Spleen (tissue), 13 donors: Measurements from ENCODE around the gene ZNF136. TPM values are rescaled to one million over a fixed set of nuclear protein-coding genes. Genes with fewer than 3 reads are reported as not detected.

Experiments used
- DNase-seq: peaks from one replicate; pipeline ENCODE4 v3.0.0-alpha.2; 2020
- H3K27ac ChIP-seq, 8 donors: fragments of 200-600 bp; sonication (generic) in 7 of 8; 1 replicate in 4 of 8; 2 replicates in 4 of 8; pipeline versions ENCODE4 v1.5.0 to v1.8.0; 2016 to 2021; ENCODE audit warnings: inconsistent platforms in 4 of 8, mild to moderate bottlenecking in 4 of 8, moderate library complexity in 1 of 8
- H3K27me3 ChIP-seq, 7 donors: fragments of 200-600 bp; sonication (generic) in 6 of 7; replicated peaks in 1 of 7; 1 replicate in 4 of 7; 2 replicates in 3 of 7; pipeline versions ENCODE4 v1.5.0 to v1.8.0; 2016 to 2021; ENCODE audit warnings: inconsistent platforms in 3 of 7, mild to moderate bottlenecking in 1 of 7
- H3K36me3 ChIP-seq, 6 donors: fragments of 200-600 bp; sonication (generic) in 5 of 6; 1 replicate in 4 of 6; 2 replicates in 2 of 6; pipeline versions ENCODE4 v1.5.0 to v1.8.0; 2016 to 2021; ENCODE audit warnings: inconsistent platforms in 2 of 6
- H3K4me1 ChIP-seq, 6 donors: fragments of 200-600 bp; sonication (generic) in 5 of 6; 1 replicate in 3 of 6; 2 replicates in 3 of 6; pipeline versions ENCODE4 v1.5.0 to v1.8.0; 2016 to 2021; ENCODE audit warnings: inconsistent platforms in 3 of 6
- H3K4me3 ChIP-seq, 8 donors: fragments of 200-600 bp; sonication (generic) in 7 of 8; 1 replicate in 4 of 8; 2 replicates in 4 of 8; pipeline versions ENCODE4 v1.5.0 to v1.8.0; 2016 to 2021; ENCODE audit warnings: inconsistent platforms in 4 of 8, mild to moderate bottlenecking in 4 of 8, moderate library complexity in 2 of 8
- H3K9me3 ChIP-seq, 8 donors: fragments of 200-600 bp; sonication (generic) in 7 of 8; 1 replicate in 4 of 8; 2 replicates in 4 of 8; pipeline versions ENCODE4 v1.5.0 to v1.8.0; 2016 to 2021; ENCODE audit warnings: inconsistent platforms in 4 of 8
- CTCF ChIP-seq, 11 experiments: fragments of 200-600 bp in 7 of 11; fragments of 450-650 bp in 4 of 11; sonication (generic) in 4 of 11; IDR thresholded peaks in 8 of 11; conservative IDR thresholded peaks in 3 of 11; 1 replicate in 7 of 11; 2 replicates in 4 of 11; pipeline versions ENCODE4 v1.4.0 to v1.8.0; 2016 to 2021; ENCODE audit warnings: antibody characterized with exemption in 11 of 11, inconsistent platforms in 4 of 11, mild to moderate bottlenecking in 1 of 11
- POLR2A ChIP-seq, 3 donors: fragments of 450-650 bp; IDR thresholded peaks; one replicate each; pipeline ENCODE4 v1.5.1; 2017; ENCODE audit warnings: antibody characterized with exemption in 3 of 3, mild to moderate bottlenecking in 1 of 3
- POLR2AphosphoS5 ChIP-seq, 3 donors: sonication (generic); formaldehyde crosslinking; IDR thresholded peaks; one replicate each; pipeline ENCODE4 v1.5.1; 2017; ENCODE audit warnings: antibody characterized with exemption in 3 of 3
- WGBS, 5 donors: extraction: QIAGEN DNeasy Blood & Tissue Kit in 3 of 5; methylation state at CpG; one replicate each; pipeline versions ENCODE4 v1.1.5 to v1.1.7; 2013 to 2018; 5-methylcytosine and 5-hydroxymethylcytosine counted together
- intact Hi-C: fragments of 100-400 bp; cut with DNase I; formaldehyde crosslinking; loops from one replicate; pipeline ENCODE4 v1.15.0; 2023; ENCODE audit warnings: low total_unique reads
- long read RNA-seq, 2 donors: transcript quantifications; one replicate each; lab custom pipeline, GENCODE V29; 2026
- polyA plus RNA-seq, 3 donors: library from polyadenylated mRNA; stranded (reverse); fragments of 200-250 nt; gene quantifications; one replicate each; pipeline ENCODE4 v1.2.1, GENCODE V29; 2013
- total RNA-seq, 7 donors: library from RNA; depleted of rRNA in 3 of 7; stranded (reverse); fragments of >200 nt in 3 of 7; fragmentation: NEBNext Ultra II Directional in 4 of 7; extraction: Animal tissue kit (Norgen Biotek cat#: 25700) in 4 of 7; gene quantifications; one replicate each; pipeline versions ENCODE4 v1.1.0 to v1.2.1, GENCODE V29; 2016 to 2021
- donor health status: healthy with polysubstance abuse.
- donor health status: DM: no; HTN: no; CAD: no; lungs with moderate emphysema.
- donor health status: DM: no; HTN: no; CAD: no.
- donor health status: Bipolar disorder and iron deficiency.
- donor health status: healthy.
- donor health status: DM: no; HTN: no; CAD: no.
- donor health status: DM: yes; HTN: yes; CAD: no.

ZNF136 gene
- total RNA-seq, result 10 to 100 TPM; 16.3 to 20.1 (median 17.8) TPM
- 1 to 10 TPM; 5.5 to 7.4 (median 5.6) TPM for polyA plus RNA-seq
- long read RNA-seq, donor 1, partial matches to known transcripts, result 0 of 2 reads
- long read RNA-seq, donor 1, other reads (novel, unspliced or antisense), result 0 of 2 reads
- long read RNA-seq, donor 2, partial matches to known transcripts, result 0 of 4 reads
- long read RNA-seq, donor 2, other reads (novel, unspliced or antisense), result 0 of 4 reads

DNA sequence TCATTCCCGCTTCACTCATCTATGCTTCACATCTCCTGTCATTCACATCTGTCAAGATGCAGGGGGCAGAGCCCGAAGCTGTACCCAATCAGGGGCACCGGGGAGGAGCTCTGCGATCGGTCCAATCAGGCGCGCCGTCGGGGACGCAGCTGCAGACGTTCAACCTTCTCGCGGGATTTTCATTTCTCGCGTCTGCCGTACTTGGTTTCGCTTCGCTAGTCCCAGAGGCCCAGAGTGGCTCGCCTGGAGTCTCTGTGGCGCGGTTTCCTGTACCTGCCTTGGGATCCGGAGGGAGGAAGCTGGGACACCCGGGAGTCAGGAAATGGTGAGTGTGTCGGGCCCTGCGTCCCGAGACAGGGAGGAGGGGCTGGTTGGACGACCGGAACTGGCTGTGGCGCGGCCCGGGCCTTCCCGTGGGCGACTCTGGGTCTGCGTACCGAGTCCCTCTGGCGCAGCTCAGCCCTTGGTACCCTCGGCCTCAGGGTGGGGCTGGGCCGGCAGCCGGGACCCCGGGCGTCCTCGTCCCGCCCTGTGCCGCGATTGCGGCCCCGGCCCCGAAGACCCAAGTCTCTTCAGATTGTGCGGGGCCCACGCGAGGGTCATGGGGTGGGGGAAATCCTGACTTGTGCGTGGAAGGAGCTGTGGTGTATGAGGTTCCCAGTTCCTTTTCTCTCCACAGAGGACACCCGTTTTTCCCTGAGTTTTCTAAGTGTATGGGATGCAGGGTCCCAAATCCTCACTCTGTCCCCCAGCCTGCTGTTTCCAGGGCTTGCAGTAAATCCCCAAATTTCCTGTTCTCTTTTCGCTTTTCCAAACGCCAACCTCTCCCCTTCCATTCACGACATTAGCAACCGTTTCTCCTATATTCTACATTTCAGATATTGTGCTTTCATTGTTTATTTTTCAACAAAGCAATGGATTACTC is at the start of gene ZNF136:
Gene ZNF136, plus strand, starts transcription at position 215 of the 925 bp plus-strand sequence. Its CDS starts 108 bp downstream, at position 323.
- peaks cover 34 to 58% (median 48%) of the 10 kb centered on the region in 6 donors for H3K4me1 ChIP-seq
- no peaks in the 10 kb centered on the region for H3K9me3 ChIP-seq
- WGBS, 5 donors, result 0 to 1% (median 0%) methylated on average over 43 to 57 of the region's 57 CpGs
- peak within 1 kb of the TSS; percentile 79 to 95 (median 82) for H3K4me3 ChIP-seq
- intact Hi-C loops, result no loop called here
- TF ChIP-seq POLR2A (IDR thresholded peaks at IDR 0.05), result peak in 2 of 3 donors; percentile 37 to 65
- TF ChIP-seq POLR2AphosphoS5 (IDR thresholded peaks at IDR 0.05), result peak; percentile 95 to 96 (median 95)
- TF ChIP-seq CTCF (IDR thresholded peaks at IDR 0.05 in 8 of 11, conservative IDR thresholded peaks at IDR 0.05 in 3 of 11), result peak in 3 of 11 experiments; percentile 16 to 37 (median 18)
- H3K27me3 ChIP-seq, result no peaks in the 10 kb centered on the region
- peak within 1 kb of the TSS; percentile 93 to 98 (median 96) for H3K27ac ChIP-seq
- peaks cover 0 to 21% (median 0%) of the 10 kb centered on the region in 6 donors for H3K36me3 ChIP-seq
- DNase-seq, result peak; percentile 98

- intact Hi-C loops, result no loop called here
- whole genome bisulfite sequencing, 5 donors, result 88 to 97% (median 96%) methylated on average over 5 of the region's 5 CpGs
These were observed 49.8 kb upstream of the ZNF136 start for GRCh38 chr19:12113121-12113520.

GRCh38 chr19:12117201-12117970 is 45.5 kb upstream of the ZNF136 start:
- peaks cover 0 to 41% (median 2%) of the 10 kb centered on the region in 6 donors for H3K36me3 ChIP-seq
- DNase-seq, result no peak
- intact Hi-C loops, result no loop called here
- TF ChIP-seq POLR2A (IDR thresholded peaks at IDR 0.05), result no peak
- H3K4me3 ChIP-seq, result no peak overlapping the region
- WGBS, 5 donors, result 73 to 90% (median 88%) methylated on average over 11 to 33 of the region's 33 CpGs
- H3K9me3 ChIP-seq, result peaks cover 0 to 27% (median 12%) of the 10 kb centered on the region in 8 donors
- H3K27me3 ChIP-seq, result no peaks in the 10 kb centered on the region
- no peak overlapping the region for H3K27ac ChIP-seq
- H3K4me1 ChIP-seq, result no peaks in the 10 kb centered on the region

More at GRCh38 chr19:12113121-12113520, 49.8 kb upstream of the ZNF136 start:
- peaks cover 0 to 59% (median 24%) of the 10 kb centered on the region in 8 donors for H3K9me3 ChIP-seq
- H3K27ac ChIP-seq, result no peak overlapping the region
- no peaks in the 10 kb centered on the region for H3K27me3 ChIP-seq
- no peak for DNase-seq
- H3K4me3 ChIP-seq, result no peak overlapping the region
- no peak for TF ChIP-seq POLR2AphosphoS5 (IDR thresholded peaks at IDR 0.05)
- TF ChIP-seq CTCF (IDR thresholded peaks at IDR 0.05 in 8 of 11, conservative IDR thresholded peaks at IDR 0.05 in 3 of 11), result no peak
- no peak for TF ChIP-seq POLR2A (IDR thresholded peaks at IDR 0.05)
- no peaks in the 10 kb centered on the region for H3K4me1 ChIP-seq
- H3K36me3 ChIP-seq, result peaks cover 0 to 73% (median 2%) of the 10 kb centered on the region in 6 donors

- peaks cover 0 to 38% (median 26%) of the 10 kb centered on the region in 8 donors for H3K9me3 ChIP-seq
- H3K4me1 ChIP-seq, result no peaks in the 10 kb centered on the region
- H3K27ac ChIP-seq, result no peak overlapping the region
- WGBS, 5 donors, result 17 to 34% (median 31%) methylated on average over 2 of the region's 2 CpGs
- intact Hi-C loops, result no loop called here
- peaks cover 0 to under 1% (median under 1%) of the 10 kb centered on the region in 6 donors for H3K36me3 ChIP-seq
- DNase-seq, result no peak
- no peaks in the 10 kb centered on the region for H3K27me3 ChIP-seq
- no peak overlapping the region for H3K4me3 ChIP-seq
- TF ChIP-seq POLR2A (IDR thresholded peaks at IDR 0.05), result no peak
- no peak for TF ChIP-seq POLR2AphosphoS5 (IDR thresholded peaks at IDR 0.05)
- TF ChIP-seq CTCF (IDR thresholded peaks at IDR 0.05 in 8 of 11, conservative IDR thresholded peaks at IDR 0.05 in 3 of 11), result peak in 8 of 11 experiments; percentile 33 to 60 (median 50)
These were observed 36.2 kb upstream of the ZNF136 start for GRCh38 chr19:12126707-12127106.
